OCI-LY3 (cell line): ENCODE results near the gene KCNQ1.

Experiments used
- H2AFZ ChIP-seq: fragments of 200-600, 300-600 bp; shearing (Covaris generic); 2 replicates; pipeline ENCODE4 v1.6.0; 2014; ENCODE audit warnings: antibody characterized with exemption, low read depth, low read length
- H3K27ac ChIP-seq: fragments of 200-600, 300-600 bp; sonication (generic); 2 replicates; pipeline ENCODE4 v1.5.1; 2014; ENCODE audit warnings: mild to moderate bottlenecking, low read length, moderate library complexity, mixed read lengths
- H3K27me3 ChIP-seq: fragments of 200-600, 300-600 bp; sonication (generic); 2 replicates; pipeline ENCODE4 v1.6.1; 2014; ENCODE audit warnings: low read depth, low read length, mixed read lengths
- H3K36me3 ChIP-seq: fragments of 200-600, 300-600 bp; sonication (generic); replicated peaks from 2 replicates; pipeline ENCODE3; 2014; ENCODE audit warnings: low read depth, low read length, mixed read lengths
- H3K4me1 ChIP-seq: fragments of 300-600, 200-600 bp; sonication (generic); 2 replicates; pipeline ENCODE4 v1.6.1; 2014; ENCODE audit warnings: low read length, mixed read lengths
- H3K4me2 ChIP-seq: fragments of 200-600, 300-600 bp; sonication (generic); 2 replicates; pipeline ENCODE4 v1.6.1; 2014; ENCODE audit warnings: low read length, mixed read lengths
- H3K4me3 ChIP-seq: fragments of 300-600, 200-600 bp; sonication (generic); 2 replicates; pipeline ENCODE4 v1.5.1; 2014; ENCODE audit warnings: antibody characterized with exemption, mild to moderate bottlenecking, low read length, moderate library complexity
- H3K79me2 ChIP-seq: fragments of 300-600, 200-600 bp; shearing (Covaris generic); 2 replicates; pipeline ENCODE4 v1.6.1; 2014; ENCODE audit warnings: mild to moderate bottlenecking, low read length, mixed read lengths
- H3K9ac ChIP-seq: fragments of 300-600, 200-600 bp; shearing (Covaris generic); 2 replicates; pipeline ENCODE4 v1.6.0; 2014; ENCODE audit warnings: mild to moderate bottlenecking, low read length, moderate library complexity
- H3K9me3 ChIP-seq: fragments of 200-600, 300-600 bp; shearing (Covaris generic); 2 replicates; pipeline ENCODE4 v1.6.1; 2014; ENCODE audit warnings: low read length, mixed read lengths; ENCODE audit not compliant: insufficient read depth
- H4K20me1 ChIP-seq: fragments of 200-600, 300-600 bp; sonication (generic); 2 replicates; pipeline ENCODE4 v1.6.1; 2016; ENCODE audit warnings: low read length, mixed read lengths; ENCODE audit not compliant: insufficient read depth
- CTCF ChIP-seq: fragments of 200-600, 300-600 bp; sonication (generic); IDR thresholded peaks from 2 replicates; pipeline ENCODE4 v1.5.1; 2014; ENCODE audit warnings: antibody characterized with exemption, low read length, low read depth
- EZH2phosphoT487 ChIP-seq: fragments of 200-600 bp; shearing (Covaris generic); IDR thresholded peaks from 2 replicates; pipeline ENCODE4 v1.6.1; 2018; ENCODE audit warnings: antibody characterized with exemption, mixed run types, low read depth

KCNQ1 gene

GRCh38 chr11:2751523-2752203 lies 306.9 kb downstream of the KCNQ1 start:
- H3K36me3 ChIP-seq: no peaks in the 10 kb centered on the region
- H3K79me2 ChIP-seq: no peaks in the 10 kb centered on the region
- no peaks in the 10 kb centered on the region for H3K9me3 ChIP-seq
- H3K4me3 ChIP-seq: no peak overlapping the region
- H4K20me1 ChIP-seq: no peaks in the 10 kb centered on the region
- no peak overlapping the region for H3K4me2 ChIP-seq
- H3K9ac ChIP-seq: no peak overlapping the region
- no peak overlapping the region for H2AFZ ChIP-seq
- H3K4me1 ChIP-seq: no peaks in the 10 kb centered on the region
- H3K27ac ChIP-seq: no peak overlapping the region
- H3K27me3 ChIP-seq: peaks cover 12% of the 10 kb centered on the region
- TF ChIP-seq EZH2phosphoT487: no peak
- no peak for TF ChIP-seq CTCF

- H4K20me1 ChIP-seq: no peaks in the 10 kb centered on the region
- H3K9ac ChIP-seq: no peak overlapping the region
- H3K9me3 ChIP-seq: no peaks in the 10 kb centered on the region
- peaks cover 12% of the 10 kb centered on the region for H3K27me3 ChIP-seq
- H3K4me2 ChIP-seq: no peak overlapping the region
- H3K4me1 ChIP-seq: no peaks in the 10 kb centered on the region
- H3K79me2 ChIP-seq: no peaks in the 10 kb centered on the region
- no peak overlapping the region for H2AFZ ChIP-seq
- H3K36me3 ChIP-seq: no peaks in the 10 kb centered on the region
- H3K27ac ChIP-seq: no peak overlapping the region
- no peak overlapping the region for H3K4me3 ChIP-seq
- no peak for TF ChIP-seq CTCF
- no peak for TF ChIP-seq EZH2phosphoT487
Observed at GRCh38 chr11:2752204-2752770, 307.5 kb downstream of the KCNQ1 start.

- H3K27me3 ChIP-seq: peaks cover 12% of the 10 kb centered on the region
Observed at GRCh38 chr11:2752923-2753322, 308.1 kb downstream of the KCNQ1 start.

GRCh38 chr11:2754008-2754407 lies 309.2 kb downstream of the KCNQ1 start:
- H3K27me3 ChIP-seq: peaks cover 12% of the 10 kb centered on the region
- H3K4me3 ChIP-seq: no peak overlapping the region
- no peak for TF ChIP-seq CTCF
- TF ChIP-seq EZH2phosphoT487: no peak
- no peak overlapping the region for H3K4me2 ChIP-seq
- H2AFZ ChIP-seq: no peak overlapping the region
- no peaks in the 10 kb centered on the region for H3K36me3 ChIP-seq
- H3K79me2 ChIP-seq: no peaks in the 10 kb centered on the region
- no peaks in the 10 kb centered on the region for H3K9me3 ChIP-seq
- no peaks in the 10 kb centered on the region for H3K4me1 ChIP-seq
- H4K20me1 ChIP-seq: no peaks in the 10 kb centered on the region
- H3K27ac ChIP-seq: no peak overlapping the region
- H3K9ac ChIP-seq: no peak overlapping the region

More at GRCh38 chr11:2752923-2753322, 308.1 kb downstream of the KCNQ1 start:
- no peaks in the 10 kb centered on the region for H4K20me1 ChIP-seq
- H3K4me3 ChIP-seq: no peak overlapping the region
- no peak for TF ChIP-seq CTCF
- TF ChIP-seq EZH2phosphoT487: no peak
- no peaks in the 10 kb centered on the region for H3K9me3 ChIP-seq
- H3K79me2 ChIP-seq: no peaks in the 10 kb centered on the region
- no peak overlapping the region for H3K9ac ChIP-seq
- no peak overlapping the region for H2AFZ ChIP-seq
- no peak overlapping the region for H3K27ac ChIP-seq
- H3K4me2 ChIP-seq: no peak overlapping the region
- H3K36me3 ChIP-seq: no peaks in the 10 kb centered on the region
- no peaks in the 10 kb centered on the region for H3K4me1 ChIP-seq
